Keratinocyte (primary cell): Measurements from ENCODE around the gene ZNF76. TPM values are rescaled to one million over a fixed set of nuclear protein-coding genes. Genes with fewer than 3 reads are reported as not detected.

Experiments used
- DNase-seq: peaks from one replicate; pipeline ENCODE4 v3.0.0-alpha.2; 2011; ENCODE audit warnings: low read depth, missing footprints, low spot score
- FAIRE-seq: peaks from 2 replicates; lab custom pipeline; 2011; peaks lifted over from hg19 to GRCh38; lab: Jason Lieb, UNC
- H2AFZ ChIP-seq: 2 replicates; pipeline ENCODE4 v1.6.0; 2012; ENCODE audit warnings: low read length, control low read depth, inconsistent platforms; ENCODE audit not compliant: control insufficient read depth
- H3K27ac ChIP-seq: 2 replicates; pipeline ENCODE4 v1.5.1; 2011; ENCODE audit warnings: low read length; ENCODE audit not compliant: control insufficient read depth, insufficient read depth
- H3K27me3 ChIP-seq: 3 replicates; pipeline ENCODE4 v1.6.0; 2011; ENCODE audit warnings: low read length; ENCODE audit not compliant: control insufficient read depth, insufficient read depth; ENCODE audit errors: extremely low read depth
- H3K36me3 ChIP-seq, 2 experiments: 2 replicates in 1 of 2; 3 replicates in 1 of 2; pipeline ENCODE4 v1.5.1; 2011; ENCODE audit warnings: low read length in 2 of 2, mild to moderate bottlenecking in 1 of 2; ENCODE audit not compliant: control insufficient read depth in 2 of 2, insufficient read depth in 2 of 2; ENCODE audit errors: extremely low read depth in 1 of 2
- H3K4me1 ChIP-seq: 3 replicates; pipeline ENCODE4 v1.5.1; 2011; ENCODE audit warnings: low read length; ENCODE audit not compliant: control insufficient read depth, insufficient read depth; ENCODE audit errors: extremely low read depth
- H3K4me2 ChIP-seq: 3 replicates; pipeline ENCODE4 v1.6.0; 2011; ENCODE audit warnings: low read depth, low read length; ENCODE audit not compliant: control insufficient read depth, insufficient read depth; ENCODE audit errors: extremely low read depth
- H3K4me3 ChIP-seq, 3 experiments: fragments of 200-600 bp in 1 of 3; sonication (generic) in 1 of 3; 2 replicates in 2 of 3; 3 replicates in 1 of 3; pipeline ENCODE4 v1.5.1; 2011 to 2016; ENCODE audit warnings: low read length in 3 of 3, mild to moderate bottlenecking in 3 of 3, control low read depth in 2 of 3, inconsistent platforms in 1 of 3, low read depth in 1 of 3, mixed read lengths in 1 of 3, mixed run types in 1 of 3, moderate library complexity in 1 of 3; ENCODE audit not compliant: control insufficient read depth in 2 of 3, insufficient read depth in 2 of 3; ENCODE audit errors: extremely low read depth in 1 of 3
- H3K79me2 ChIP-seq: 2 replicates; pipeline ENCODE4 v1.6.0; 2012; ENCODE audit warnings: low read length; ENCODE audit not compliant: control insufficient read depth, insufficient read depth
- H3K9ac ChIP-seq: 3 replicates; pipeline ENCODE4 v1.6.0; 2011; ENCODE audit warnings: low read length; ENCODE audit not compliant: control insufficient read depth, insufficient read depth; ENCODE audit errors: extremely low read depth
- H3K9me1 ChIP-seq: 3 replicates; pipeline ENCODE4 v1.6.0; 2011; ENCODE audit warnings: low read length; ENCODE audit not compliant: control insufficient read depth, insufficient read depth; ENCODE audit errors: extremely low read depth
- H3K9me3 ChIP-seq: 2 replicates; pipeline ENCODE4 v1.5.1; 2012; ENCODE audit warnings: low read depth, low read length; ENCODE audit not compliant: control insufficient read depth
- H4K20me1 ChIP-seq: 3 replicates; pipeline ENCODE4 v1.6.0; 2011; ENCODE audit warnings: low read length; ENCODE audit not compliant: control insufficient read depth, insufficient read depth; ENCODE audit errors: extremely low read depth
- EZH2 ChIP-seq: IDR thresholded peaks from one replicate; pipeline ENCODE4 v1.6.1; 2012; ENCODE audit warnings: inconsistent platforms, mild to moderate bottlenecking, low read length, moderate library complexity
- dilution Hi-C: fragments of 300-500 bp; cut with MboI; formaldehyde crosslinking; loops from one replicate; pipeline ENCODE4 v1.7.0; 2020; ENCODE audit warnings: low sequenced_read_pairs; ENCODE audit not compliant: extremely low pct_ligation_motif_present
- polyA plus RNA-seq, 5 experiments: library from polyadenylated mRNA; depleted of rRNA in 3 of 5; stranded (reverse) in 3 of 5; stranded (forward) in 1 of 5; unstranded in 1 of 5; fragments of >200 nt; gene quantifications; 1 replicate in 1 of 5; 2 replicates in 3 of 5; 3 replicates in 1 of 5; pipeline versions ENCODE4 v1.2.1 to v1.2.3, GENCODE V29; 2011 to 2012; ENCODE audit warnings: missing spikeins in 2 of 5, low read depth in 1 of 5, low replicate concordance in 1 of 5
- TF ChIP-seq, protein P1 (sequence below), 3 experiments: IDR thresholded peaks in 1 of 3; conservative IDR thresholded peaks in 1 of 3; optimal IDR thresholded peaks in 1 of 3; 2 replicates in 2 of 3; 3 replicates in 1 of 3; pipeline versions ENCODE3 to v1.5.1; 2011; ENCODE audit warnings: low read length in 3 of 3, mild to moderate bottlenecking in 3 of 3, moderate library complexity in 2 of 3, control low read depth in 1 of 3, inconsistent platforms in 1 of 3; ENCODE audit not compliant: insufficient read depth in 2 of 3; ENCODE audit errors: extremely low read depth in 1 of 3

ZNF76 gene
- polyA plus RNA-seq, 1 donor (not counting 4 experiments of a cell fraction or from before 2014, with no cell fraction given): 7.2 TPM

DNA sequence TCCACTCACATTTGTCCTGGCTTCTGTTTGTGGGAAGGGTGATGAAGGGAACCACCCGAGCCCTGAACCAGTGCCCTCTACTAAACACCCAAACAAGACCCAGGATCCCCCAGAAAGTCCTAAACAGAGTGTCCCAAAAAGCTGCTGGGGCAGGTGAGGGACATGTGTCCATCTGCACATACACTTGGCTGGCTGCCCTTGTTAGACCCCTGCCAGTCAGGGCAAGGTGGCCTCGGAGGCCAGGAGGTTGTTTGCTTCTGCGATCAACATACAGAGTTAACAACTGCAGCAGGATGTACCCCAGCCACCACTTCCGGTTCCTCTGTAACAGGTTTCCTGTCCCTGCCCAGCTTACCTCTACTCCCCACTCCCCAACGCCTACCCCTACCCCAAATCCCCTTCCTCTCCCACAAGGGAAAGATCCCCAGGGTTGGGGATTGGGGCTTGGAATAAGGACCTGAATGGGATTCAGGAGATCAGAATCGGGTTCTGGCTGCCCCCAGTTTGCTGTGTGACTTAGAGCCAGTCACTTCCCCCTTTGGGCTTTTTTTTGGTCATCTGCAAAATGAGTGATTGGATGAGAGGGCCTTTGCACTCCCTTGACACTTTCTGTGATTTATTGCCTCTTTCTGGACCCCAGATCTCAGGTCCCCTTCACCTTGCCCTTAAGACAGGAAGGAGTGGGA is 52.0 kb downstream of the ZNF76 start:
- DNase-seq (no peak), FAIRE-seq (no peak)
- no peaks in the 10 kb centered on the region for H4K20me1 ChIP-seq
- H3K79me2 ChIP-seq: no peaks in the 10 kb centered on the region
- H2AFZ ChIP-seq: no peak overlapping the region
- no peak overlapping the region for H3K4me3 ChIP-seq
- dilution Hi-C loops: no loop called here
- no peak for TF ChIP-seq EZH2
- TF ChIP-seq, protein P1, sequence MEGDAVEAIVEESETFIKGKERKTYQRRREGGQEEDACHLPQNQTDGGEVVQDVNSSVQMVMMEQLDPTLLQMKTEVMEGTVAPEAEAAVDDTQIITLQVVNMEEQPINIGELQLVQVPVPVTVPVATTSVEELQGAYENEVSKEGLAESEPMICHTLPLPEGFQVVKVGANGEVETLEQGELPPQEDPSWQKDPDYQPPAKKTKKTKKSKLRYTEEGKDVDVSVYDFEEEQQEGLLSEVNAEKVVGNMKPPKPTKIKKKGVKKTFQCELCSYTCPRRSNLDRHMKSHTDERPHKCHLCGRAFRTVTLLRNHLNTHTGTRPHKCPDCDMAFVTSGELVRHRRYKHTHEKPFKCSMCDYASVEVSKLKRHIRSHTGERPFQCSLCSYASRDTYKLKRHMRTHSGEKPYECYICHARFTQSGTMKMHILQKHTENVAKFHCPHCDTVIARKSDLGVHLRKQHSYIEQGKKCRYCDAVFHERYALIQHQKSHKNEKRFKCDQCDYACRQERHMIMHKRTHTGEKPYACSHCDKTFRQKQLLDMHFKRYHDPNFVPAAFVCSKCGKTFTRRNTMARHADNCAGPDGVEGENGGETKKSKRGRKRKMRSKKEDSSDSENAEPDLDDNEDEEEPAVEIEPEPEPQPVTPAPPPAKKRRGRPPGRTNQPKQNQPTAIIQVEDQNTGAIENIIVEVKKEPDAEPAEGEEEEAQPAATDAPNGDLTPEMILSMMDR (optimal IDR thresholded peaks at IDR 0.05 in 1 of 3, IDR thresholded peaks at IDR 0.05 in 1 of 3, conservative IDR thresholded peaks at IDR 0.05 in 1 of 3; ENCODE audit: extremely low read depth in 1 of 3, insufficient read depth in 2 of 3, low read length in 3 of 3): no peak
- no peak overlapping the region for H3K4me2 ChIP-seq
- no peak overlapping the region for H3K9ac ChIP-seq
- H3K27me3 ChIP-seq: no peaks in the 10 kb centered on the region
- H3K27ac ChIP-seq: no peak overlapping the region
- peaks cover 8 to 9% of the 10 kb centered on the region in 2 experiments for H3K36me3 ChIP-seq
- H3K9me3 ChIP-seq: no peaks in the 10 kb centered on the region
- H3K4me1 ChIP-seq: no peaks in the 10 kb centered on the region
- no peaks in the 10 kb centered on the region for H3K9me1 ChIP-seq

DNA sequence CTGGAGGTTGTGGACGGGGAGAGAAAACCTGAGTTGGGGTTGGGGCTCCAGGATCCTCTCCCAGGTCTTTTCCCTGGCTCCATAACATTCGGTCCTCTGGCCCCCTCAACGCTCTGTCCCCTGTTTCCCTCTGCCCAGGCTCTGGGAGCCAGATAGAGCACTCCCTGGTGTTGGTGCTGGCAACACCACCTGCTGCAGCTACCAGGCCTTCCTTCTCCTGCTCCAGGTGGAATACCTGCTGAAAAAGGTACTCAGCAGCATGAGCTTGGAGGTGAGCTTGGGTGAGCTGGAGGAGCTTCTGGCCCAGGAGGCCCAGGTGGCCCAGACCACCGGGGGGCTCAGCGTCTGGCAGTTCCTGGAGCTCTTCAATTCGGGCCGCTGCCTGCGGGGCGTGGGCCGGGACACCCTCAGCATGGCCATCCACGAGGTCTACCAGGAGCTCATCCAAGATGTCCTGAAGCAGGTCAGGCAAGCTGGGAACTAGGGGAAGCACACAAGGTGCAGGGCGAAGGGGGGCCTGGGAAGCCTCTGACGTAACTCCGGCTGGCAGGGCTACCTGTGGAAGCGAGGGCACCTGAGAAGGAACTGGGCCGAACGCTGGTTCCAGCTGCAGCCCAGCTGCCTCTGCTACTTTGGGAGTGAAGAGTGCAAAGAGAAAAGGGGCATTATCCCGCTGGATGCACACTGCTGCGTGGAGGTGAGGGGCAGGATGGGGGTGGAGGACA is 52.7 kb downstream of the ZNF76 start:
- dilution Hi-C loops: no loop called here
- Histone ChIP-seq H3K4me2 (no peak overlapping the region), H3K27ac (no peak overlapping the region), H3K36me3 (peaks cover 8 to 9% of the 10 kb centered on the region in 2 experiments), H3K27me3 (no peaks in the 10 kb centered on the region), H3K4me1 (no peaks in the 10 kb centered on the region), H3K9ac (no peak overlapping the region), H3K79me2 (no peaks in the 10 kb centered on the region), H4K20me1 (no peaks in the 10 kb centered on the region), H3K4me3 (no peak overlapping the region), H2AFZ (no peak overlapping the region), H3K9me1 (no peaks in the 10 kb centered on the region), H3K9me3 (no peaks in the 10 kb centered on the region)
- no peak for FAIRE-seq
- TF ChIP-seq, protein P1 (optimal IDR thresholded peaks at IDR 0.05 in 1 of 3, IDR thresholded peaks at IDR 0.05 in 1 of 3, conservative IDR thresholded peaks at IDR 0.05 in 1 of 3; ENCODE audit: extremely low read depth in 1 of 3, insufficient read depth in 2 of 3, low read length in 3 of 3): no peak
- no peak for TF ChIP-seq EZH2
- no peak for DNase-seq
